B cell (primary cell): ENCODE results near the gene RPL32. TPM values are rescaled to one million over a fixed set of nuclear protein-coding genes. Genes with fewer than 3 reads are reported as not detected.
"Not testable (repeated sequence)": the region's sequence is repeated elsewhere in the genome, so short reads cannot be mapped to it uniquely, and the experiment has no call there.

Experiments
- ATAC-seq: fragments of 200-7000 bp; cut with Tn5 transposase; one replicate; pipeline ENCODE4 v1.10.0; 2021; ENCODE audit warnings: low read depth, mild to moderate bottlenecking, moderate number of reproducible peaks, moderate library complexity
- CTCF ChIA-PET: fragments of 350-600 bp; sonication (Branson Sonifier 250); formaldehyde crosslinking; loops from one replicate; lab custom pipeline; 2021; ENCODE audit warnings: antibody characterized with exemption, inconsistent platforms; lab: Charles Lee
- POLR2A ChIA-PET: fragments of 350-600 bp; sonication (Branson Sonifier 250); formaldehyde crosslinking; loops from one replicate; lab custom pipeline; 2021; ENCODE audit warnings: antibody characterized with exemption; lab: Charles Lee
- DNase-seq: peaks from one replicate; pipeline ENCODE4 v3.0.0; 2013
- H2AFZ ChIP-seq: 2 replicates; pipeline ENCODE4 v1.6.1; 2012; ENCODE audit warnings: mild to moderate bottlenecking, low read depth, low read length; ENCODE audit not compliant: insufficient read depth, poor library complexity, severe bottlenecking
- H3K27ac ChIP-seq, 2 donors: 1 replicate in 1 of 2; 2 replicates in 1 of 2; pipeline ENCODE4 v1.5.1; 2012 to 2013; ENCODE audit warnings: low read length in 2 of 2, mild to moderate bottlenecking in 2 of 2, moderate library complexity in 1 of 2
- H3K27me3 ChIP-seq, 4 experiments: fragments of 200-600 bp in 1 of 4; sonication (generic) in 1 of 4; replicated peaks in 1 of 4; 1 replicate in 2 of 4; 2 replicates in 2 of 4; pipeline versions ENCODE4 v1.6.1 to v1.7.0; 2013 to 2016; ENCODE audit warnings: low read length in 3 of 4, mild to moderate bottlenecking in 2 of 4, mixed read lengths in 1 of 4, moderate library complexity in 1 of 4; ENCODE audit not compliant: insufficient read depth in 4 of 4, control insufficient read depth in 3 of 4; ENCODE audit errors: control extremely low read depth in 1 of 4
- H3K36me3 ChIP-seq, 2 experiments: replicated peaks in 1 of 2; 1 replicate in 1 of 2; 2 replicates in 1 of 2; pipeline versions ENCODE4 v1.6.1 to v1.7.1; 2013; ENCODE audit warnings: low read length in 1 of 2; ENCODE audit not compliant: insufficient read depth in 2 of 2, control insufficient read depth in 1 of 2; ENCODE audit errors: control extremely low read depth in 1 of 2, extremely low read depth in 1 of 2
- H3K4me1 ChIP-seq, 2 donors: fragments of 200-600 bp in 1 of 2; sonication (generic) in 1 of 2; 1 replicate in 1 of 2; 2 replicates in 1 of 2; pipeline versions ENCODE4 v1.5.1 to v1.6.1; 2013 to 2017; ENCODE audit warnings: low read length in 2 of 2; ENCODE audit not compliant: control insufficient read depth in 2 of 2, insufficient read depth in 2 of 2
- H3K4me2 ChIP-seq: replicated peaks from 2 replicates; pipeline ENCODE3; 2012; ENCODE audit warnings: mild to moderate bottlenecking, low read depth, low read length; ENCODE audit not compliant: poor library complexity, severe bottlenecking
- H3K4me3 ChIP-seq, 5 experiments: fragments of 200-600 bp in 1 of 5; sonication (generic) in 1 of 5; 1 replicate in 3 of 5; 2 replicates in 2 of 5; pipeline versions ENCODE4 v1.5.1 to v1.7.0; 2011 to 2016; ENCODE audit warnings: low read length in 4 of 5, mild to moderate bottlenecking in 4 of 5, low read depth in 2 of 5, control low read depth in 1 of 5, moderate library complexity in 1 of 5; ENCODE audit not compliant: insufficient read depth in 1 of 5; ENCODE audit errors: control extremely low read depth in 1 of 5, extremely low read depth in 1 of 5
- H3K79me2 ChIP-seq: fragments of 200-600 bp; sonication (generic); one replicate; pipeline ENCODE4 v1.6.0; 2016; ENCODE audit warnings: low read length; ENCODE audit not compliant: control insufficient read depth, insufficient read depth
- H3K9ac ChIP-seq: fragments of 200-600 bp; sonication (generic); 2 replicates; pipeline ENCODE4 v1.6.1; 2017; ENCODE audit warnings: mild to moderate bottlenecking, low read length, moderate library complexity
- H3K9me3 ChIP-seq, 3 donors: one replicate each; pipeline versions ENCODE4 v1.6.1 to v1.7.1; 2013; ENCODE audit warnings: low read length in 2 of 3; ENCODE audit not compliant: control insufficient read depth in 2 of 3, insufficient read depth in 1 of 3; ENCODE audit errors: control extremely low read depth in 1 of 3
- H4K20me1 ChIP-seq: 2 replicates; pipeline ENCODE4 v1.6.0; 2012; ENCODE audit warnings: mild to moderate bottlenecking, low read length; ENCODE audit not compliant: insufficient read depth, control insufficient read depth, poor library complexity, severe bottlenecking
- H3K27ac Mint-ChIP-seq: one replicate; pipeline ENCODE4 v1.8.0; 2021; ENCODE audit warnings: mixed read lengths
- H3K27me3 Mint-ChIP-seq: one replicate; pipeline ENCODE4 v1.8.0; 2021; ENCODE audit warnings: mixed read lengths
- H3K4me1 Mint-ChIP-seq: one replicate; pipeline ENCODE4 v1.8.0; 2021; ENCODE audit warnings: mixed read lengths
- H3K4me3 Mint-ChIP-seq: one replicate; pipeline ENCODE4 v1.8.0; 2021; ENCODE audit warnings: mixed read lengths
- H3K9me3 Mint-ChIP-seq: one replicate; pipeline ENCODE4 v1.8.0; 2022; ENCODE audit warnings: mixed read lengths; ENCODE audit not compliant: insufficient read depth
- EZH2 ChIP-seq: IDR thresholded peaks from 2 replicates; pipeline ENCODE4 v1.6.1; 2012; ENCODE audit warnings: borderline replicate concordance, low read depth, mild to moderate bottlenecking, moderate library complexity, low read length; ENCODE audit not compliant: insufficient read depth, poor library complexity, severe bottlenecking
- WGBS: methylation state at CpG from one replicate; pipeline ENCODE4 v1.1.5; 2013; ENCODE audit warnings: missing lambda C conversion rate; ENCODE audit not compliant: insufficient coverage; 5-methylcytosine and 5-hydroxymethylcytosine counted together
- intact Hi-C: fragments of 100-400 bp; cut with micrococcal nuclease; formaldehyde crosslinking; loops from one replicate; pipeline ENCODE4 v1.10.0; 2022
- polyA plus RNA-seq: library from polyadenylated mRNA; depleted of rRNA; stranded (reverse); fragments of >200 nt; gene quantifications from 2 replicates; pipeline ENCODE4 v1.2.3, GENCODE V29; 2012
- total RNA-seq, 2 donors: library from RNA; stranded (reverse); fragments of 120-200 nt in 1 of 2; gene quantifications; 1 replicate in 1 of 2; 2 replicates in 1 of 2; pipeline versions ENCODE4 v1.2.3 to v1.2.4, GENCODE V29; 2013 to 2022
- TF ChIP-seq, protein P1 (sequence below): fragments of 200-600 bp; IDR thresholded peaks from one replicate; pipeline ENCODE4 v1.8.0; 2022; ENCODE audit warnings: antibody characterized with exemption, mild to moderate bottlenecking

Gene RPL32
- total and polyA plus RNA-seq, 2 donors (not counting 1 experiment from before 2014, with no cell fraction given): 2,160 to 2,756 TPM

DNA sequence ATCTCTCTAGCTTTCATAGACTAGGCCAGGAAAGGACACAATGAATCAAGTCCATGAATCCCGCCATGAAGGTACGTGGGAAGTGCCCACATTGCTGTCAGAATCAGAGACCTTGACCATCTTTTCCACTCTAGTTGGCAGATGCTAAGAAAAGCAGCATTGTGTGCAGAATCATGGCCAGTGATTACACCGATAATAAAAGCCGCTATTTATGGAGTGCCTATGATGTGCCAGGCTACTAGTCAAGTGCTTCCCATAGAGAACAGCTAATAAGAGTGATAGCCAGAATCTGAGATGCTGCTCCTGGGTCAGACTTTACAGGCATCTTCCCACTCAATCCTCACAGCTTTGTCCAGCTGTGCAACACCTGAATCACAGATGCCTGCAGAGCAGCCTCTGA, 13.2 kb upstream of the RPL32 start:
- no peaks in the 10 kb centered on the region for H3K4me1 ChIP-seq
- no peak overlapping the region for H3K4me3 ChIP-seq
- no peaks in the 10 kb centered on the region for H3K36me3 ChIP-seq
- TF ChIP-seq, protein P1, sequence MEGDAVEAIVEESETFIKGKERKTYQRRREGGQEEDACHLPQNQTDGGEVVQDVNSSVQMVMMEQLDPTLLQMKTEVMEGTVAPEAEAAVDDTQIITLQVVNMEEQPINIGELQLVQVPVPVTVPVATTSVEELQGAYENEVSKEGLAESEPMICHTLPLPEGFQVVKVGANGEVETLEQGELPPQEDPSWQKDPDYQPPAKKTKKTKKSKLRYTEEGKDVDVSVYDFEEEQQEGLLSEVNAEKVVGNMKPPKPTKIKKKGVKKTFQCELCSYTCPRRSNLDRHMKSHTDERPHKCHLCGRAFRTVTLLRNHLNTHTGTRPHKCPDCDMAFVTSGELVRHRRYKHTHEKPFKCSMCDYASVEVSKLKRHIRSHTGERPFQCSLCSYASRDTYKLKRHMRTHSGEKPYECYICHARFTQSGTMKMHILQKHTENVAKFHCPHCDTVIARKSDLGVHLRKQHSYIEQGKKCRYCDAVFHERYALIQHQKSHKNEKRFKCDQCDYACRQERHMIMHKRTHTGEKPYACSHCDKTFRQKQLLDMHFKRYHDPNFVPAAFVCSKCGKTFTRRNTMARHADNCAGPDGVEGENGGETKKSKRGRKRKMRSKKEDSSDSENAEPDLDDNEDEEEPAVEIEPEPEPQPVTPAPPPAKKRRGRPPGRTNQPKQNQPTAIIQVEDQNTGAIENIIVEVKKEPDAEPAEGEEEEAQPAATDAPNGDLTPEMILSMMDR: no peak
- no peak for TF ChIP-seq EZH2
- ATAC-seq (no peak), DNase-seq (no peak)
- WGBS: 95% methylated on average over 4 of the region's 4 CpGs
- no peak overlapping the region for H3K27ac Mint-ChIP-seq
- peaks cover 0 to 29% (median 3%) of the 10 kb centered on the region in 4 experiments for H3K27me3 ChIP-seq
- no peak overlapping the region for H2AFZ ChIP-seq
- H3K4me2 ChIP-seq: no peak overlapping the region
- H3K27ac ChIP-seq: no peak overlapping the region
- H3K4me3 Mint-ChIP-seq: no peak overlapping the region
- no peaks in the 10 kb centered on the region for H3K79me2 ChIP-seq
- ChIA-PET CTCF (interaction anchor here (1.1 kb wide), 1 partner anchor 13 kb away, joined by 3 read pairs; the partner anchor contains the start of gene RPL32), POLR2A (no interaction called here)
- H3K27me3 Mint-ChIP-seq: peaks cover 37% of the 10 kb centered on the region
- H3K9me3 Mint-ChIP-seq: no peaks in the 10 kb centered on the region
- H3K4me1 Mint-ChIP-seq: no peaks in the 10 kb centered on the region
- no peak overlapping the region for H3K9ac ChIP-seq
- intact Hi-C loops: no loop called here
- H4K20me1 ChIP-seq: no peaks in the 10 kb centered on the region
- peaks cover 0 to 4% (median 0%) of the 10 kb centered on the region in 3 donors for H3K9me3 ChIP-seq

DNA sequence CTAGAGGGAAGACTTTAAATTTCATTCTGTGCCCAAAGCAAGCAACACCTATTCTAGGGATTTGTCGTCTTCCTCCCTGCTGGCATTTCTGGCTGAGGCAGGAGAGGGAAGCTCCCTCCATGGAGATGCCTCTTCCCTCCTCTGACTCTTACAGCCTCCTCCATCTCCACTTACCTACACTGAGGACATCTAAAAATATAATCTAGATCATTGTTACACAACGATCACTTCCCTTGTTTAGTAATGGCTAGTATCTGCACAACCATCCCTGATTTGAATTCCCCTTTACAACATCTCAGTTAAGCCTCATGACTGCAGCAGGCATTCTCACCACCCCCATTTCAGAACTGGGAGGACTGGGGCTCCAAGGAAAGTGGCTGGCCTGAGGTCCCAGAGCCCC, 12.5 kb upstream of the RPL32 start:
- intact Hi-C loops, H2AFZ ChIP-seq, H3K36me3 ChIP-seq, H3K27ac Mint-ChIP-seq, H3K4me3 ChIP-seq, H3K9me3 Mint-ChIP-seq, H3K4me3 Mint-ChIP-seq, ATAC-seq, H4K20me1 ChIP-seq, H3K9me3 ChIP-seq, DNase-seq, CTCF ChIA-PET, H3K79me2 ChIP-seq, POLR2A ChIA-PET, H3K4me2 ChIP-seq, H3K4me1 Mint-ChIP-seq, H3K9ac ChIP-seq, H3K27ac ChIP-seq, H3K4me1 ChIP-seq: not testable (repeated sequence)
- peaks cover 33% of the 10 kb centered on the region for H3K27me3 Mint-ChIP-seq
- peaks cover 0 to 28% (median 3%) of the 10 kb centered on the region in 4 experiments for H3K27me3 ChIP-seq
- WGBS: no CpG with 5 or more reads among the region's 2 CpGs
